NB4 (cell line): ENCODE results near the gene CEMIP.

ENCODE experiments used
- CTCF ChIP-seq: IDR thresholded peaks from one replicate; pipeline ENCODE4 v1.5.1; 2012; ENCODE audit warnings: low read depth, low read length
- MAX ChIP-seq: IDR thresholded peaks from 2 replicates; pipeline ENCODE4 v1.6.1; 2011; ENCODE audit warnings: low read depth, low read length

- TF ChIP-seq CTCF (no peak), MAX (no peak)
Measured at GRCh38 chr15:80749589-80749988, 29.6 kb upstream of the CEMIP start.
